Cardiac fibroblast (primary cell): ENCODE data around the gene RNF126.
A peak's percentile ranks its signal among the peaks of the same experiment; 100 is the strongest.

Source experiments
- DNase-seq, 2 donors: peaks; one replicate each; pipeline versions ENCODE4 v3.0.0 to v3.0.0-alpha.2; 2010; ENCODE audit warnings: low read depth in 2 of 2
- H3K4me3 ChIP-seq, 2 donors: replicated peaks in 1 of 2; 1 replicate in 1 of 2; 2 replicates in 1 of 2; pipeline ENCODE4 v1.5.1; 2011; ENCODE audit warnings: low read depth in 2 of 2, low read length in 2 of 2, mild to moderate bottlenecking in 2 of 2, moderate library complexity in 1 of 2
- TF ChIP-seq, protein P1 (sequence below): IDR thresholded peaks from one replicate; pipeline ENCODE4 v1.5.1; 2011; ENCODE audit warnings: low read depth, mild to moderate bottlenecking, low read length, inconsistent platforms

The RNF126 gene

GRCh38 chr19:642767-643727, 20.0 kb downstream of the RNF126 start:
- H3K4me3 ChIP-seq = no peak overlapping the region
- no peak for DNase-seq
- TF ChIP-seq, protein P1, sequence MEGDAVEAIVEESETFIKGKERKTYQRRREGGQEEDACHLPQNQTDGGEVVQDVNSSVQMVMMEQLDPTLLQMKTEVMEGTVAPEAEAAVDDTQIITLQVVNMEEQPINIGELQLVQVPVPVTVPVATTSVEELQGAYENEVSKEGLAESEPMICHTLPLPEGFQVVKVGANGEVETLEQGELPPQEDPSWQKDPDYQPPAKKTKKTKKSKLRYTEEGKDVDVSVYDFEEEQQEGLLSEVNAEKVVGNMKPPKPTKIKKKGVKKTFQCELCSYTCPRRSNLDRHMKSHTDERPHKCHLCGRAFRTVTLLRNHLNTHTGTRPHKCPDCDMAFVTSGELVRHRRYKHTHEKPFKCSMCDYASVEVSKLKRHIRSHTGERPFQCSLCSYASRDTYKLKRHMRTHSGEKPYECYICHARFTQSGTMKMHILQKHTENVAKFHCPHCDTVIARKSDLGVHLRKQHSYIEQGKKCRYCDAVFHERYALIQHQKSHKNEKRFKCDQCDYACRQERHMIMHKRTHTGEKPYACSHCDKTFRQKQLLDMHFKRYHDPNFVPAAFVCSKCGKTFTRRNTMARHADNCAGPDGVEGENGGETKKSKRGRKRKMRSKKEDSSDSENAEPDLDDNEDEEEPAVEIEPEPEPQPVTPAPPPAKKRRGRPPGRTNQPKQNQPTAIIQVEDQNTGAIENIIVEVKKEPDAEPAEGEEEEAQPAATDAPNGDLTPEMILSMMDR = no peak

DNA sequence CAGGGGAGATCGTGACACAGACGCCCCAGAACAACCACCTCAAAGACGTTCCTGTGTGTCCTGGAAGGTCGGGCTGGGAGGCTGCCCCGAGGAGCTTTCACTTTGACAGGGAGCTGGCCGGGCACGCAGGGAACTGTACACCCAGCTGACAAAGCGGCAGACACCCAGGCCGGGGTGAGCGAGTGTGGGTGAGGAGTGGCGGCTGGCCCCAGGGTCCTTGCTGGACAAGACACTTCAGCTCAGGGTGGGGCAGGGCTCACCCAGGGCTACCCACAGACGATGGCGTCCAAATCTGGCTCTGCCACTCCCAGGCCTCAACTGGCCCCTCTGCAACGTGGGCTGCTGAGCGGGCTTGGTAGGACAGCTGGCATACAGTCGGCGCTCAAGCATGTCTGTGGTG, 21.3 kb downstream of the RNF126 start:
- TF ChIP-seq, protein P1 = no peak
- H3K4me3 ChIP-seq = no peak overlapping the region

GRCh38 chr19:640606-641189, 22.3 kb downstream of the RNF126 start:
- no peak overlapping the region for H3K4me3 ChIP-seq
- TF ChIP-seq, protein P1 = no peak
- no peak for DNase-seq

More for the DNA sequence above, 21.3 kb downstream of the RNF126 start:
- DNase-seq = no peak

GRCh38 chr19:640161-640558, 22.9 kb downstream of the RNF126 start:
- TF ChIP-seq, protein P1 = no peak
- no peak for DNase-seq
- H3K4me3 ChIP-seq = peak overlapping the region in 1 of 2 donors; percentile 3

DNA sequence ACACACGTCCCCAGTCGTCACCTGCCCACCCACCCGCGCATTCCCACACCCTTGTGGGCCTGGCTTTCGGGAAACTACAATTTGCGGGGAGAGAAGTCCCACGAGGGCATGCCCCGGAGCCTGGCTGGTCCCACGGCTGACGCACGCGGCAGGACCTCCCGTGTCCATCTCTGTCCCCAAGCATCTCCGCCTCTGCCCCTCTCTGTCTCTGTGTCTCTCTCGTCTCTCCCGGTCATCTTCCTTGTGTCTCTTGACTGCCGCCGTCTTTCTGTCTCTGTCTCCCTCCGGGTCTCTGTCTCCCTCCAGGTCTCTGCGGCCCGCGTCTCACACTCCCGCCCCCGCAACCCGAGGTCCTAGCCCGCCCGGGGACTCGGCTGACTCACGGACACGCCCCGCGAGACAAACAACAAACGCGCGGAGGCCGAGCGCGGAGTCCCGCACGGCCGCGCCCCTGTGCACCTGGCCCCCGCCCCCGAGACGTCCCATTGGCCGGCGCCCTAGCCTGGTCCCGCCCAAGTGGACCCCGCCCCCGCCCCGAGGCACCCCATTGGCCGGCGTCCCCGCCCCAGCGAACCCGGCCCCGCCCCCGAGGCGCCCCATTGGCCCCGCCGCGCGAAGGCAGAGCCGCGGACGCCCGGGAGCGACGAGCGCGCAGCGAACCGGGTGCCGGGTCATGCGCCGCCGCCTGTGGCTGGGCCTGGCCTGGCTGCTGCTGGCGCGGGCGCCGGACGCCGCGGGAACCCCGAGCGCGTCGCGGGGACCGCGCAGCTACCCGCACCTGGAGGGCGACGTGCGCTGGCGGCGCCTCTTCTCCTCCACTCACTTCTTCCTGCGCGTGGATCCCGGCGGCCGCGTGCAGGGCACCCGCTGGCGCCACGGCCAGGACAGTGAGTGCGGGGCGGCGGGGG, 23.5 kb downstream of the RNF126 start, which contains the start of gene FGF22:
Gene FGF22 (plus strand): TSS at position 627 of the 908 bp plus-strand sequence. CDS start 47 bp downstream, at position 674.
- peak within 1 kb of the TSS; percentile 44 to 51 for H3K4me3 ChIP-seq
- peak; percentile 82 to 90 for DNase-seq
- TF ChIP-seq, protein P1 = no peak

GRCh38 chr19:638906-639252, 24.1 kb downstream of the RNF126 start:
- no peak for DNase-seq
- TF ChIP-seq, protein P1 = no peak
- peak overlapping the region in 1 of 2 donors; percentile 44 for H3K4me3 ChIP-seq
